Measurements from ENCODE around the gene HGFAC. TPM values are rescaled to one million over a fixed set of nuclear protein-coding genes. Genes with fewer than 3 reads are reported as not detected.
A peak's percentile ranks its signal among the peaks of the same experiment; 100 is the strongest.

The HGFAC gene
- total RNA-seq, 1 experiment from 2014 or later = 0.42 TPM

- Histone ChIP-seq H3K9me3 (replicated peaks) (no peaks in the 10 kb centered on the region), H3K4me1 (replicated peaks) (peaks cover 3% of the 10 kb centered on the region), H3K4me3 (no peak overlapping the region), H3K27ac (no peak overlapping the region), H3K27me3 (replicated peaks) (no peaks in the 10 kb centered on the region), H3K36me3 (peaks cover 57% of the 10 kb centered on the region)
- no peak for DNase-seq (ENCODE audit: low read depth in 1 of 2, low spot score in 2 of 2)
Measured at GRCh38 chr4:3424522-3425095, 17.2 kb upstream of the HGFAC start.

- Histone ChIP-seq H3K36me3 (peaks cover 59% of the 10 kb centered on the region), H3K4me1 (replicated peaks) (peaks cover 12% of the 10 kb centered on the region), H3K9me3 (replicated peaks) (no peaks in the 10 kb centered on the region), H3K4me3 (no peak overlapping the region), H3K27ac (no peak overlapping the region), H3K27me3 (replicated peaks) (no peaks in the 10 kb centered on the region)
- no peak for DNase-seq (ENCODE audit: low read depth in 1 of 2, low spot score in 2 of 2)
Measured at GRCh38 chr4:3426465-3427133, 15.2 kb upstream of the HGFAC start.

- Histone ChIP-seq H3K4me3 (no peak overlapping the region), H3K36me3 (peaks cover 56% of the 10 kb centered on the region), H3K9me3 (replicated peaks) (no peaks in the 10 kb centered on the region), H3K4me1 (replicated peaks) (peaks cover 12% of the 10 kb centered on the region), H3K27me3 (replicated peaks) (no peaks in the 10 kb centered on the region), H3K27ac (no peak overlapping the region)
- no peak for DNase-seq (ENCODE audit: low read depth in 1 of 2, low spot score in 2 of 2)
Measured at GRCh38 chr4:3427134-3427476, 14.7 kb upstream of the HGFAC start.

GRCh38 chr4:3427706-3428446, 13.9 kb upstream of the HGFAC start:
- DNase-seq (ENCODE audit: low read depth in 1 of 2, low spot score in 2 of 2) = no peak
- H3K4me1 ChIP-seq (replicated peaks) = peaks cover 12% of the 10 kb centered on the region
- no peaks in the 10 kb centered on the region for H3K27me3 ChIP-seq (replicated peaks)
- H3K36me3 ChIP-seq = peaks cover 55% of the 10 kb centered on the region
- no peaks in the 10 kb centered on the region for H3K9me3 ChIP-seq (replicated peaks)
- no peak overlapping the region for H3K27ac ChIP-seq
- H3K4me3 ChIP-seq = no peak overlapping the region

- peaks cover 43% of the 10 kb centered on the region for H3K36me3 ChIP-seq
- no peak for DNase-seq (ENCODE audit: low read depth in 1 of 2, low spot score in 2 of 2)
- no peak overlapping the region for H3K27ac ChIP-seq
- H3K9me3 ChIP-seq (replicated peaks) = no peaks in the 10 kb centered on the region
- no peaks in the 10 kb centered on the region for H3K27me3 ChIP-seq (replicated peaks)
- peaks cover 12% of the 10 kb centered on the region for H3K4me1 ChIP-seq (replicated peaks)
- no peak overlapping the region for H3K4me3 ChIP-seq
Measured at GRCh38 chr4:3429651-3430050, 12.1 kb upstream of the HGFAC start.

GRCh38 chr4:3430524-3430923, 11.2 kb upstream of the HGFAC start:
- DNase-seq (ENCODE audit: low read depth in 1 of 2, low spot score in 2 of 2) = no peak
- Histone ChIP-seq H3K27me3 (replicated peaks) (no peaks in the 10 kb centered on the region), H3K36me3 (peaks cover 36% of the 10 kb centered on the region), H3K4me3 (no peak overlapping the region), H3K27ac (no peak overlapping the region), H3K9me3 (replicated peaks) (no peaks in the 10 kb centered on the region), H3K4me1 (replicated peaks) (peaks cover 12% of the 10 kb centered on the region)

GRCh38 chr4:3431446-3431993, 10.2 kb upstream of the HGFAC start:
- H3K27me3 ChIP-seq (replicated peaks) = no peaks in the 10 kb centered on the region
- H3K27ac ChIP-seq = no peak overlapping the region
- H3K4me1 ChIP-seq (replicated peaks) = peaks cover 17% of the 10 kb centered on the region
- no peaks in the 10 kb centered on the region for H3K9me3 ChIP-seq (replicated peaks)
- peaks cover 36% of the 10 kb centered on the region for H3K36me3 ChIP-seq
- no peak for DNase-seq (ENCODE audit: low read depth in 1 of 2, low spot score in 2 of 2)
- H3K4me3 ChIP-seq = no peak overlapping the region

GRCh38 chr4:3432381-3432790, 9.4 kb upstream of the HGFAC start:
- Histone ChIP-seq H3K4me1 (replicated peaks) (peaks cover 26% of the 10 kb centered on the region), H3K36me3 (peaks cover 36% of the 10 kb centered on the region), H3K9me3 (replicated peaks) (no peaks in the 10 kb centered on the region), H3K27ac (no peak overlapping the region), H3K4me3 (no peak overlapping the region), H3K27me3 (replicated peaks) (no peaks in the 10 kb centered on the region)
- no peak for DNase-seq (ENCODE audit: low read depth in 1 of 2, low spot score in 2 of 2)

GRCh38 chr4:3433138-3433869, 8.5 kb upstream of the HGFAC start:
- Histone ChIP-seq H3K4me1 (replicated peaks) (peaks cover 29% of the 10 kb centered on the region), H3K27me3 (replicated peaks) (no peaks in the 10 kb centered on the region), H3K27ac (no peak overlapping the region), H3K4me3 (no peak overlapping the region), H3K9me3 (replicated peaks) (no peaks in the 10 kb centered on the region), H3K36me3 (peaks cover 36% of the 10 kb centered on the region)
- no peak for DNase-seq (ENCODE audit: low read depth in 1 of 2, low spot score in 2 of 2)

- no peak for DNase-seq (ENCODE audit: low read depth in 1 of 2, low spot score in 2 of 2)
- Histone ChIP-seq H3K36me3 (peaks cover 26% of the 10 kb centered on the region), H3K9me3 (replicated peaks) (no peaks in the 10 kb centered on the region), H3K4me3 (no peak overlapping the region), H3K4me1 (replicated peaks) (peaks cover 30% of the 10 kb centered on the region), H3K27me3 (replicated peaks) (no peaks in the 10 kb centered on the region), H3K27ac (no peak overlapping the region)
Measured at GRCh38 chr4:3434881-3435685, 6.7 kb upstream of the HGFAC start.

GRCh38 chr4:3435686-3435956, 6.1 kb upstream of the HGFAC start:
- H3K36me3 ChIP-seq = peaks cover 21% of the 10 kb centered on the region
- no peak overlapping the region for H3K27ac ChIP-seq
- no peak for DNase-seq (ENCODE audit: low read depth in 1 of 2, low spot score in 2 of 2)
- H3K4me3 ChIP-seq = no peak overlapping the region
- H3K4me1 ChIP-seq (replicated peaks) = peaks cover 28% of the 10 kb centered on the region
- no peaks in the 10 kb centered on the region for H3K9me3 ChIP-seq (replicated peaks)
- H3K27me3 ChIP-seq (replicated peaks) = no peaks in the 10 kb centered on the region

GRCh38 chr4:3436048-3436797, 5.5 kb upstream of the HGFAC start:
- Histone ChIP-seq H3K27ac (0 out of 2 replicates have a peak overlapping the region, but pooled peaks have one; percentile 13), H3K9me3 (replicated peaks) (no peaks in the 10 kb centered on the region), H3K36me3 (peaks cover 14% of the 10 kb centered on the region), H3K4me3 (no peak overlapping the region), H3K4me1 (replicated peaks) (peaks cover 34% of the 10 kb centered on the region), H3K27me3 (replicated peaks) (no peaks in the 10 kb centered on the region)
- no peak for DNase-seq (ENCODE audit: low read depth in 1 of 2, low spot score in 2 of 2)

Measured in SJSA1 (cell line).